ENCODE results near the gene HTR2A. TPM values are rescaled to one million over a fixed set of nuclear protein-coding genes. Genes with fewer than 3 reads are reported as not detected.
"Not testable (repeated sequence)": the region's sequence is repeated elsewhere in the genome, so short reads cannot be mapped to it uniquely, and the experiment has no call there.

HTR2A gene
- total and polyA plus RNA-seq, 7 experiments from 2014 or later, result not detected

DNA sequence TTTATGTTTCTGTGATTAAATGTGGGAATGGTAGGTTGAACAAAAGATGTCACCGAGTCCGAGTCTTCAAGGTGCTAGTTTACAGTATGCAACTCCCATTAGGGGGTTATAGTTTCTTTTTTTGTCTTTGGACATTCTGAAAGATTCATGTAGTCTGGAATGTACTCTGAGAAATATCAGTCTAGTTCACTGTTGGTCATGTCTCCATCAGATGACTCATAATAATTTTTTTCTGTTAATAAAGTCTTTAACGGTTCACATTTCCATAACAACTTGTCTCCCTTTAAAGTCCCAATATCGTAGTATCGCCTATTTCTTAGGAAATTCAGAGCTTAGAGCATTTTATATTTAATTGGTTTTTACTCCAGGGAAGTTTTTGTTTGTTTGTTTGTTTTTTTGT lies 86.4 kb downstream of the HTR2A start:
- Histone ChIP-seq H3K4me1 (ENCODE audit: control insufficient read depth in 2 of 2, insufficient read depth in 2 of 2, low read length in 2 of 2) (no peaks in the 10 kb centered on the region), H3K27me3 (ENCODE audit: control insufficient read depth in 2 of 2, insufficient read depth in 2 of 2, low read length in 2 of 2) (no peaks in the 10 kb centered on the region), H3K9me3 (ENCODE audit: control insufficient read depth in 2 of 3, low read length in 3 of 3) (peaks cover 0 to 8% (median 5%) of the 10 kb centered on the region in 3 experiments), H3K27ac (ENCODE audit: low read depth, low read length) (no peak overlapping the region), H3K4me3 (ENCODE audit: low read length) (no peak overlapping the region), H3K36me3 (ENCODE audit: control insufficient read depth in 2 of 3, insufficient read depth in 3 of 3, low read length in 3 of 3) (no peaks in the 10 kb centered on the region)
- peaks cover 3 to 16% (median 4%) of the 10 kb centered on the region in 5 donors for H3K36me3 Mint-ChIP-seq
- intact Hi-C loops (cut with micrococcal nuclease), result no loop called here
- peaks cover 0 to 4% (median 0%) of the 10 kb centered on the region in 7 donors for H3K4me1 Mint-ChIP-seq
- ATAC-seq (no peak), DNase-seq (no peak)
- H3K27me3 Mint-ChIP-seq, result peaks cover 14 to 28% (median 18%) of the 10 kb centered on the region in 5 donors
- H3K4me3 Mint-ChIP-seq, result no peak overlapping the region
- H3K9me3 Mint-ChIP-seq, result peaks cover 0 to 29% (median 17%) of the 10 kb centered on the region in 11 donors
- POLR2A ChIA-PET, result no interaction called here
- H3K27ac Mint-ChIP-seq, result no peak overlapping the region
- CTCF ChIA-PET, result no interaction called here

DNA sequence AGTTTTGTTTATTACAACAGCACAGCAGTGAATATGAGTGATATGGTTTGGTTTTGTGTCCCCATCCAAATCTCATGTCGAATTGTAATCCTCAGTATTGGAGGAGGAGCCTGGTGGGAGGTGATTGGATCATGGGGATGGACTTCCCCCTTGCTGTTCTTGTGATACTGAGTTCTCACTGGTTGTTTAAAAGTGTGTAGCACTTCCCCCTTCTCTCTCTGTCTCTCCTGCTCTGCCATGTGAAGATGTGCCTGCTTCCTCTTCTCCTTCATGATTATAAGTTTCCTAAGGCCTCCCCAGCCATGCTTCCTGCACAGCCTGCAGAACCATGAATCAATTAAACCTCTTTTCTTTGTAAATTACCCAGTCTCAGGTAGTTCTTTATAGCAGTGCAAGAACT lies 91.9 kb downstream of the HTR2A start:
- ATAC-seq; H3K36me3 Mint-ChIP-seq; H3K4me1 ChIP-seq (ENCODE audit: control insufficient read depth in 2 of 2, insufficient read depth in 2 of 2, low read length in 2 of 2); DNase-seq; H3K27me3 ChIP-seq (ENCODE audit: control insufficient read depth in 2 of 2, insufficient read depth in 2 of 2, low read length in 2 of 2); POLR2A ChIA-PET; H3K9me3 Mint-ChIP-seq; intact Hi-C loops (cut with micrococcal nuclease); H3K4me1 Mint-ChIP-seq; H3K4me3 ChIP-seq (ENCODE audit: low read length); H3K4me3 Mint-ChIP-seq; H3K27ac Mint-ChIP-seq; H3K27ac ChIP-seq (ENCODE audit: low read depth, low read length); H3K36me3 ChIP-seq (ENCODE audit: control insufficient read depth in 2 of 3, insufficient read depth in 3 of 3, low read length in 3 of 3); CTCF ChIA-PET; H3K9me3 ChIP-seq (ENCODE audit: control insufficient read depth in 2 of 3, low read length in 3 of 3): not testable (repeated sequence)
- H3K27me3 Mint-ChIP-seq, result peaks cover 0 to 18% (median 10%) of the 10 kb centered on the region in 5 donors

DNA sequence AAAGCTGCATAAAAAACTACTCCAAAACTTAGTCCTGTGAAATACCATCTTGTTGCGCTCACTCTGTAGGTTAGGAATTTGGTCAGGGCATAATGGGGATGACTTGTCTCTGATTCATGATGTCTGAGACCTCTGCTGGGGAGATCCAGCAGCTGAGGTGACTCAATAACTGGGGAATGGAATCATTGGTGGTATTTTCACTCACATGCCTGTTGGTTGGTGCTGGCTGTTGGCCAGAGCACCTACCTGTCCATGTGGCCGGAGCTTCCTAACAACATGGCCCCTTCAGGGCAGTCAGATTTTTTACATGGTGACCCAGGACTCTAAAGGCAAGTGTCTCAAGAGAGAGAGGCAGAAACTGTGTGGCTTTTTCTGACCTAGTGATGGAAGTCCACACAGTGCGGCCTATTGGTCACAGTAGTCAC lies 92.5 kb downstream of the HTR2A start:
- no peaks in the 10 kb centered on the region for H3K27me3 ChIP-seq (ENCODE audit: control insufficient read depth in 2 of 2, insufficient read depth in 2 of 2, low read length in 2 of 2)
- Mint-ChIP-seq H3K27ac (peak overlapping the region in 2 of 9 donors; percentile 1 to 62), H3K36me3 (peaks cover 0 to 4% (median 0%) of the 10 kb centered on the region in 5 donors), H3K9me3 (peaks cover 0 to 4% (median 0%) of the 10 kb centered on the region in 11 donors), H3K27me3 (peaks cover 0 to 18% (median 10%) of the 10 kb centered on the region in 5 donors), H3K4me1 (peaks cover 0 to 2% (median 0%) of the 10 kb centered on the region in 7 donors), H3K4me3 (no peak overlapping the region)
- CTCF ChIA-PET, result no interaction called here
- DNase-seq (no peak), ATAC-seq (no peak)
- H3K4me3 ChIP-seq (ENCODE audit: low read length), result no peak overlapping the region
- no peaks in the 10 kb centered on the region for H3K4me1 ChIP-seq (ENCODE audit: control insufficient read depth in 2 of 2, insufficient read depth in 2 of 2, low read length in 2 of 2)
- POLR2A ChIA-PET, result no interaction called here
- no peak overlapping the region for H3K27ac ChIP-seq (ENCODE audit: low read depth, low read length)
- intact Hi-C loops (cut with micrococcal nuclease), result no loop called here
- no peaks in the 10 kb centered on the region for H3K9me3 ChIP-seq (ENCODE audit: control insufficient read depth in 2 of 3, low read length in 3 of 3)
- no peaks in the 10 kb centered on the region for H3K36me3 ChIP-seq (ENCODE audit: control insufficient read depth in 2 of 3, insufficient read depth in 3 of 3, low read length in 3 of 3)

DNA sequence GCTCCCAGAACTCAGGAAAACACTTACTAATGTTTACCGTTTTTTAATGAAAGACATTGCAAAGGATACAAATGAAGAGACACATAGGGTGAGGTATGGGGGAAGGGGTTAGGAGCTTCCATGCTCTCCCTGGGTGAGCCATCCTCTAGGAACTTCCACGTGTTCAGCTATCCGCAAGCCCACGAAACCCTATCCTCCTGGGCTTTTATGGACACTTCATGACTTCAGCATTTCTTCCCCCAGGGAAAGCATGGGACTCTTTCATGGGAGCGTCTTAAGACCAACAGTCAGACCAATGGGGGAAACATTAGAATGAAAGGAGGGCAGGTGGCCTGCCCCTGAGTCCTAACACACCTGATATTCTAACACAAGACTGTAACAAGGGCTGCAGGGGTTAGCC lies 93.3 kb downstream of the HTR2A start:
- Histone ChIP-seq H3K27ac (ENCODE audit: low read depth, low read length) (no peak overlapping the region), H3K9me3 (ENCODE audit: control insufficient read depth in 2 of 3, low read length in 3 of 3) (no peaks in the 10 kb centered on the region), H3K36me3 (ENCODE audit: control insufficient read depth in 2 of 3, insufficient read depth in 3 of 3, low read length in 3 of 3) (no peaks in the 10 kb centered on the region), H3K4me1 (ENCODE audit: control insufficient read depth in 2 of 2, insufficient read depth in 2 of 2, low read length in 2 of 2) (no peaks in the 10 kb centered on the region), H3K4me3 (ENCODE audit: low read length) (no peak overlapping the region), H3K27me3 (ENCODE audit: control insufficient read depth in 2 of 2, insufficient read depth in 2 of 2, low read length in 2 of 2) (no peaks in the 10 kb centered on the region)
- ATAC-seq (no peak), DNase-seq (no peak)
- Mint-ChIP-seq H3K36me3 (peaks cover 0 to 4% (median 0%) of the 10 kb centered on the region in 5 donors), H3K27me3 (peaks cover 0 to 18% (median 10%) of the 10 kb centered on the region in 5 donors), H3K4me3 (no peak overlapping the region), H3K9me3 (peaks cover 0 to 4% (median 0%) of the 10 kb centered on the region in 11 donors), H3K27ac (no peak overlapping the region), H3K4me1 (peaks cover 0 to 2% (median 0%) of the 10 kb centered on the region in 7 donors)
- intact Hi-C loops (cut with micrococcal nuclease), result no loop called here
- ChIA-PET POLR2A (no interaction called here), CTCF (no interaction called here)

DNA sequence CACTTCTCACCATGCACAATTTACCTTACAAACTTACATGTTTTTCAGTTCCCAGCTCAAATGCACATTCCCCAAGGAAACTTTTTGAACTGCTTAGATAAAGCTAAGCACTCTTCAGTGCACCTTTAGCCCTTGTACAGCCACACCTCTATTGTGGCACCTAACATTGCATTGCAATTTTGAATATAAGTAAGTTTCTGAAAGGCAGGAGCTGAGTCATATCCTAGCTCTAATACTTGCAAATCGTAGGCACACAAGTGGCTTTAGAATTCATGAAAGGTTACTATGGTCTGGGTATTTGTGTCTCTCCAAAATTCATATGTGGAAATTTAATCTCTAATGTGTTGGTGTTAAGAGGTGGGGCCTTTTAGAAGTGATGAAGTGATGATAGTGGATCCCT lies 95.0 kb downstream of the HTR2A start:
- DNase-seq (no peak), ATAC-seq (no peak)
- Histone ChIP-seq H3K4me3 (ENCODE audit: low read length) (no peak overlapping the region), H3K36me3 (ENCODE audit: control insufficient read depth in 2 of 3, insufficient read depth in 3 of 3, low read length in 3 of 3) (peaks cover 0 to under 1% (median 0%) of the 10 kb centered on the region in 3 experiments), H3K9me3 (ENCODE audit: control insufficient read depth in 2 of 3, low read length in 3 of 3) (no peaks in the 10 kb centered on the region), H3K27ac (ENCODE audit: low read depth, low read length) (no peak overlapping the region), H3K27me3 (ENCODE audit: control insufficient read depth in 2 of 2, insufficient read depth in 2 of 2, low read length in 2 of 2) (no peaks in the 10 kb centered on the region), H3K4me1 (ENCODE audit: control insufficient read depth in 2 of 2, insufficient read depth in 2 of 2, low read length in 2 of 2) (peaks cover 0 to 5% of the 10 kb centered on the region in 2 donors)
- Mint-ChIP-seq H3K4me1 (peaks cover 3 to 12% (median 10%) of the 10 kb centered on the region in 7 donors), H3K27me3 (peaks cover 0 to 13% (median 0%) of the 10 kb centered on the region in 5 donors), H3K27ac (no peak overlapping the region), H3K9me3 (peaks cover 0 to 3% (median 0%) of the 10 kb centered on the region in 11 donors), H3K36me3 (peaks cover 0 to 4% (median 0%) of the 10 kb centered on the region in 5 donors), H3K4me3 (no peak overlapping the region)
- ChIA-PET POLR2A (no interaction called here), CTCF (no interaction called here)
- intact Hi-C loops (cut with micrococcal nuclease), result no loop called here

DNA sequence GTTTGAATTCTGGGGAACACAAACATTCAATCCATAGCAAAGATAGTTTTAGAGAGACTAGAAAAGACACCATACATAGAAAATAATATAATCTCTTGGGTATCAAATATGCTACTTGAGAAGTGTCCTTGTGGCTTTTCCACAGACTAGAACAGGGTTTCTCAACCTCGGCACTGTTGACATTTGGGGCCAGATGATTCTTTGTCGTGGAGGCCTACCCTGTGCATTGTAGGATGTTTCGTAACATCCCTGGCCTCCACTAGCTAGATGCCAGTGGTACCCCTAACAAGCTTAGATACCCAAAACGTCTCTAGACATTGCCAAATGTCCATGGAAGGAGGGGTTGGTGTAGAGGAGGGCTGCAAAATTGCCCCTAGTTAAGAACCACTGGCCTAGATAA lies 97.7 kb downstream of the HTR2A start:
- peaks cover 12 to 38% (median 34%) of the 10 kb centered on the region in 7 donors for H3K4me1 Mint-ChIP-seq
- intact Hi-C loops (cut with micrococcal nuclease), result loop anchor here (5.0 to 10.0 kb wide), 5 partner anchors 132 to 1856 kb away; partner anchors contain the start of genes SUCLA2 (in 2 of the 2), CYSLTR2 (in 1 of the 2) and LCP1 (in 1 of the 2)
- ChIA-PET POLR2A (no interaction called here), CTCF (no interaction called here)
- peak overlapping the region in 2 of 9 donors; percentile 8 to 51 for H3K27ac Mint-ChIP-seq
- no peak for ATAC-seq
- H3K9me3 ChIP-seq (ENCODE audit: control insufficient read depth in 2 of 3, low read length in 3 of 3), result no peaks in the 10 kb centered on the region
- H3K4me3 ChIP-seq (ENCODE audit: low read length), result no peak overlapping the region
- peaks cover 11 to 27% of the 10 kb centered on the region in 2 donors for H3K4me1 ChIP-seq (ENCODE audit: control insufficient read depth in 2 of 2, insufficient read depth in 2 of 2, low read length in 2 of 2)
- H3K27me3 ChIP-seq (ENCODE audit: control insufficient read depth in 2 of 2, insufficient read depth in 2 of 2, low read length in 2 of 2), result no peaks in the 10 kb centered on the region
- H3K36me3 Mint-ChIP-seq, result peaks cover 0 to 12% (median 5%) of the 10 kb centered on the region in 5 donors
- peaks cover 0 to 2% (median 0%) of the 10 kb centered on the region in 11 donors for H3K9me3 Mint-ChIP-seq
- H3K4me3 Mint-ChIP-seq, result peak overlapping the region in 1 of 10 donors; percentile 54
- H3K27ac ChIP-seq (ENCODE audit: low read depth, low read length), result no peak overlapping the region
- H3K27me3 Mint-ChIP-seq, result peaks cover 0 to 8% (median 0%) of the 10 kb centered on the region in 5 donors
- H3K36me3 ChIP-seq (ENCODE audit: control insufficient read depth in 2 of 3, insufficient read depth in 3 of 3, low read length in 3 of 3), result peaks cover 0 to 5% (median 0%) of the 10 kb centered on the region in 3 experiments
- DNase-seq, result no peak

All from naive thymus-derived CD4-positive, alpha-beta T cell (primary cell).